ENCODE results near the gene TSC22D2. TPM values are rescaled to one million over a fixed set of nuclear protein-coding genes. Genes with fewer than 3 reads are reported as not detected.

The TSC22D2 gene
- total RNA-seq, 1 experiment from 2014 or later: 26.5 TPM

GRCh38 chr3:150362515-150363302 lies 45.4 kb upstream of the TSC22D2 start:
- DNase-seq: no peak
- no peaks in the 10 kb centered on the region for H3K9me3 ChIP-seq (ENCODE audit: control insufficient read depth, low read depth, low read length)
- H4K20me1 ChIP-seq (ENCODE audit: control insufficient read depth, insufficient read depth, insufficient read length): no peaks in the 10 kb centered on the region
- H4K5ac ChIP-seq (ENCODE audit: insufficient read length, low read depth, low read length): no peak overlapping the region
- Mint-ChIP-seq H3K4me3 (no peak overlapping the region), H3K27me3 (ENCODE audit: low read depth) (no peaks in the 10 kb centered on the region), H3K9me3 (no peaks in the 10 kb centered on the region), H3K4me1 (0 out of 4 replicates have a peak, but pooled peaks cover 0 to 2% of the 10 kb centered on the region in 2 experiments), H3K27ac (no peak overlapping the region), H3K36me3 (ENCODE audit: insufficient read depth in 1 of 3, low read depth in 3 of 3) (no peaks in the 10 kb centered on the region)
- H2BK5ac ChIP-seq (ENCODE audit: insufficient read length, low read length): no peak overlapping the region
- H2AK5ac ChIP-seq (ENCODE audit: insufficient read length, low read length): no peak overlapping the region
- no peak overlapping the region for H2BK120ac ChIP-seq (ENCODE audit: low read depth, low read length, poor library complexity, severe bottlenecking)
- no peak overlapping the region for H2BK20ac ChIP-seq (ENCODE audit: low read depth, low read length, poor library complexity, severe bottlenecking)
- no peak overlapping the region for H3T11ph ChIP-seq (ENCODE audit: low read length)
- H2BK12ac ChIP-seq (ENCODE audit: insufficient read length, low read depth, low read length): no peak overlapping the region
- H3K27me3 ChIP-seq (ENCODE audit: insufficient read depth, low read length): no peaks in the 10 kb centered on the region
- no peak overlapping the region for H3K27ac ChIP-seq (ENCODE audit: insufficient read length, low read depth, low read length)
- no peak overlapping the region for H3K4ac ChIP-seq (ENCODE audit: low read depth, low read length)
- no peak overlapping the region for H3K4me2 ChIP-seq (ENCODE audit: insufficient read depth, insufficient read length, low read length)
- H3K9ac ChIP-seq (ENCODE audit: extremely low read depth, insufficient read length, low read length): no peak overlapping the region
- no peaks in the 10 kb centered on the region for H3K79me2 ChIP-seq (ENCODE audit: insufficient read depth, low read length)
- no peak overlapping the region for H4K8ac ChIP-seq (replicated peaks; ENCODE audit: insufficient read length, low read depth, low read length)
- no peak overlapping the region for H2AFZ ChIP-seq (ENCODE audit: low read length)
- no peak overlapping the region for H4K91ac ChIP-seq (ENCODE audit: insufficient read length, low read depth, low read length)
- H2BK15ac ChIP-seq (ENCODE audit: low read depth, low read length): no peak overlapping the region
- no CpG with 5 or more reads among the region's 2 CpGs for WGBS (ENCODE audit: extremely low coverage, insufficient read length, low lambda C conversion rate)
- no peaks in the 10 kb centered on the region for H3K79me1 ChIP-seq (ENCODE audit: insufficient read depth, low read depth, low read length, poor library complexity, severe bottlenecking)
- no peak overlapping the region for H3K18ac ChIP-seq (ENCODE audit: insufficient read length, low read depth, low read length)
- H3K23me2 ChIP-seq (ENCODE audit: insufficient read length, low read depth, low read length, poor library complexity, severe bottlenecking): no peaks in the 10 kb centered on the region
- no peak overlapping the region for H3K56ac ChIP-seq (ENCODE audit: insufficient read length, low read depth, low read length)
- H3K23ac ChIP-seq (ENCODE audit: insufficient read length, low read depth, low read length): no peak overlapping the region
- no peak for TF ChIP-seq CTCF (conservative IDR thresholded peaks at IDR 0.05)
- H3K14ac ChIP-seq (ENCODE audit: insufficient read depth, low read length): no peak overlapping the region
- no peaks in the 10 kb centered on the region for H3K4me1 ChIP-seq (ENCODE audit: insufficient read depth, low read length)

Data from H9 (cell line).